ENCODE results near the gene TRIM2. TPM values are rescaled to one million over a fixed set of nuclear protein-coding genes. Genes with fewer than 3 reads are reported as not detected.
"Not testable (repeated sequence)": the region's sequence is repeated elsewhere in the genome, so short reads cannot be mapped to it uniquely, and the experiment has no call there.

TRIM2 gene
- total and polyA plus RNA-seq, 2 experiments from 2014 or later = 32.7 to 40.4 TPM

DNA sequence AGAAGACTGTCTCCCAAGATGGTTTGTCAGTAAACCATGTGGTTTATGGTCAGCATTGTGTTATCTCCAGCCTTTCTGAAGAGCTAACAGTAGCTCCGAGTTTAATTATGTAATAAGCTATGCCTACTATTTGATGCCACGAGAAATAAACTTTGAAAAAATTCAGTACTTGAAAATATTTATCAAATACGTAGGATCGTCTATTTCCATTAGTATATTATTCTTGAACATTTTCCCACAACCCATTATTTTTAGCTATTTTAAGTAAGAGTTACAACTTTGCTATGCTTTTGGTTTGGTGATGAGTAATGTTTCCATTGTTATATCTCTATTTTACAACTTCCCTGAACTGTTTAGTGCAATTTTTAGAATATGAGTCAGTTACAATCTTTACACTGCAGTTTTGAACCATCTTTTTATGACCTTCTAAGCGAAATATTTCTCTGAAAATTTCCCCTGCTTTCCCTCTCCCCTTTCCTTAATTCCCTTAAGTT, 44.5 kb upstream of the TRIM2 start:
- H3K4me3 ChIP-seq = no peak overlapping the region
- no peaks in the 10 kb centered on the region for H3K4me1 ChIP-seq (ENCODE audit: low read depth)
- peaks cover 18% of the 10 kb centered on the region for H3K27me3 ChIP-seq
- no peak overlapping the region for H3K27ac ChIP-seq
- DNase-seq (ENCODE audit: low read depth in 1 of 2, low spot score in 1 of 2) = peak in 1 of 2 donors; percentile 65
- TF ChIP-seq, protein P1, sequence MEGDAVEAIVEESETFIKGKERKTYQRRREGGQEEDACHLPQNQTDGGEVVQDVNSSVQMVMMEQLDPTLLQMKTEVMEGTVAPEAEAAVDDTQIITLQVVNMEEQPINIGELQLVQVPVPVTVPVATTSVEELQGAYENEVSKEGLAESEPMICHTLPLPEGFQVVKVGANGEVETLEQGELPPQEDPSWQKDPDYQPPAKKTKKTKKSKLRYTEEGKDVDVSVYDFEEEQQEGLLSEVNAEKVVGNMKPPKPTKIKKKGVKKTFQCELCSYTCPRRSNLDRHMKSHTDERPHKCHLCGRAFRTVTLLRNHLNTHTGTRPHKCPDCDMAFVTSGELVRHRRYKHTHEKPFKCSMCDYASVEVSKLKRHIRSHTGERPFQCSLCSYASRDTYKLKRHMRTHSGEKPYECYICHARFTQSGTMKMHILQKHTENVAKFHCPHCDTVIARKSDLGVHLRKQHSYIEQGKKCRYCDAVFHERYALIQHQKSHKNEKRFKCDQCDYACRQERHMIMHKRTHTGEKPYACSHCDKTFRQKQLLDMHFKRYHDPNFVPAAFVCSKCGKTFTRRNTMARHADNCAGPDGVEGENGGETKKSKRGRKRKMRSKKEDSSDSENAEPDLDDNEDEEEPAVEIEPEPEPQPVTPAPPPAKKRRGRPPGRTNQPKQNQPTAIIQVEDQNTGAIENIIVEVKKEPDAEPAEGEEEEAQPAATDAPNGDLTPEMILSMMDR (IDR thresholded peaks at IDR 0.05; ENCODE audit: low read depth, low read length) = no peak
- H3K36me3 ChIP-seq = no peaks in the 10 kb centered on the region
- H3K9me3 ChIP-seq (ENCODE audit: low read depth) = no peaks in the 10 kb centered on the region

DNA sequence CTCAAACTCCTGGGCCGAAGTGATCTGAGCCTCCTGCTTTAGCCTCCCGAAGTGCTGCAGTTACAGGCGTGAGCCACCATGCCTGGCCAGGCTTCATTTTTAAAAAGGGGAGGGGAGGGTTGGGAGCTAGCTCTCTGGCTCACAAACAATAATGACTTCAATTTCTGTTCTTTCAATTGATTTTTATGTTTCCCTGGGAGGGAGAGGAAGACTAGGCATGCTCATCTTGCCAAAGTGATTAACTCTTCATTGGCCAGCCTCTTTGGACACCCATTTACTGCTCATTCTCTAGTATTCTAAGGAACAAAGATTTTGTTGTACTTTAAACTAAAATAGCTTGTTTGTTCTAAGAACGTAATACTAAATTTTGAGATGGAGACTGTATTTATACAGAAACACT, 43.4 kb upstream of the TRIM2 start:
- TF ChIP-seq, protein P1 (IDR thresholded peaks at IDR 0.05; ENCODE audit: low read depth, low read length) = no peak
- Histone ChIP-seq H3K4me1 (ENCODE audit: low read depth) (no peaks in the 10 kb centered on the region), H3K27ac (no peak overlapping the region), H3K4me3 (no peak overlapping the region), H3K27me3 (peaks cover 13% of the 10 kb centered on the region), H3K9me3 (ENCODE audit: low read depth) (no peaks in the 10 kb centered on the region), H3K36me3 (no peaks in the 10 kb centered on the region)
- DNase-seq (ENCODE audit: low read depth in 1 of 2, low spot score in 1 of 2) = no peak

DNA sequence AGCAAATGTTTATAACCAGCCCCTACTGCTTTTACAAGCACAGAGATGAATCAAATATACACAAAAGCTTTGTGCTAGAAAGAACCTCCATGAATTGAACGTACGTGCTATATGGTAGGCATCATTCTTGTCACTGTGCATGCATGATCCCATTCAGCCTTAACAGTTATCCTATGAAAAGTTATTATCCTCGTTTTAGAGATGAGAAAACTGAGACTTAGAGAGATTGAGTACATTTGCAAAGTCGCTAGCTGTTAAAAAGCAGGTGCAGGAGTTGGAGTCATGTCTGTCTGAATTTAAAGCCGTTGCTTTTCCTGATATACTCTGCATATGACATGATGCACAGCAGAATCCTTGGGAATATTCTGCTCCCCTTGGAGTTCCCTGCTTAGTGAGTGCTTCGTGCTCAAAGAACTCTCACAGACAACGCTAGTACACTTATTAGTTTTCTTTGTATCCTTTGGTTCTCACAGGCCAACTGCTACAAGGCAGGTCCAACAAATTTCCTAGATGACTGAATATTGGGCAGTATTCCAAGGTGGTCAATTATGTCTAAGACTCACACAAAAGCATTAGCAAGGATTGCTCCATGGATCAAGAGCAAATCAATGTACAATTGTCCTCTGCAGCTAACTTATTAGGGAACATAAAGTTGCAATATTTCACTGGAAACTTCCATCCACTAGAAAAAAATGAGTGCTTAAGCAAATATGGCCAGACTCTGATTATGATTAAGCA, 42.8 kb upstream of the TRIM2 start:
- peaks cover 12% of the 10 kb centered on the region for H3K27me3 ChIP-seq
- no peaks in the 10 kb centered on the region for H3K4me1 ChIP-seq (ENCODE audit: low read depth)
- no peaks in the 10 kb centered on the region for H3K36me3 ChIP-seq
- no peaks in the 10 kb centered on the region for H3K9me3 ChIP-seq (ENCODE audit: low read depth)
- H3K4me3 ChIP-seq = no peak overlapping the region
- DNase-seq (ENCODE audit: low read depth in 1 of 2, low spot score in 1 of 2) = no peak
- H3K27ac ChIP-seq = no peak overlapping the region
- TF ChIP-seq, protein P1 (IDR thresholded peaks at IDR 0.05; ENCODE audit: low read depth, low read length) = no peak

DNA sequence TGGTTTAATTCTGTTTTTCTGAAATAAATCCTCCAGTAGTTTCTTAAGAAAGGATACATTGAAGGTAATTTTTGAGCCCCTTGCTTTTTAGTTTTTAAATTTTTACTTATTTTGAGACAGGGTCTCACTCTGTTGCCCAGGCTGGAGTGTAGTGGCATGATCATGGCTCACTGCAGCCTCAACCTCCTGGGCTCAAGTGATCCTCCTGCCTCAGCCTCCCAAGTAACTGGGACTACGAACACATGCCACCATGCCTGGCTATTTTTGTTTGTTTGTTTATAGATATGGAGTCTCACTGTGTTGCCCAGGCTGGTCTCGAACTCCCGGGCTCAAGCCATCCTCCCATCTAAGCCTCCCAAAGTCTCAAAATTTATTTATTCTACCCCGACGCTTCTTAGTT, 39.0 kb upstream of the TRIM2 start:
- H3K36me3 ChIP-seq; H3K9me3 ChIP-seq (ENCODE audit: low read depth); H3K27ac ChIP-seq; H3K4me3 ChIP-seq; H3K27me3 ChIP-seq; DNase-seq (ENCODE audit: low read depth in 1 of 2, low spot score in 1 of 2); H3K4me1 ChIP-seq (ENCODE audit: low read depth): not testable (repeated sequence)

DNA sequence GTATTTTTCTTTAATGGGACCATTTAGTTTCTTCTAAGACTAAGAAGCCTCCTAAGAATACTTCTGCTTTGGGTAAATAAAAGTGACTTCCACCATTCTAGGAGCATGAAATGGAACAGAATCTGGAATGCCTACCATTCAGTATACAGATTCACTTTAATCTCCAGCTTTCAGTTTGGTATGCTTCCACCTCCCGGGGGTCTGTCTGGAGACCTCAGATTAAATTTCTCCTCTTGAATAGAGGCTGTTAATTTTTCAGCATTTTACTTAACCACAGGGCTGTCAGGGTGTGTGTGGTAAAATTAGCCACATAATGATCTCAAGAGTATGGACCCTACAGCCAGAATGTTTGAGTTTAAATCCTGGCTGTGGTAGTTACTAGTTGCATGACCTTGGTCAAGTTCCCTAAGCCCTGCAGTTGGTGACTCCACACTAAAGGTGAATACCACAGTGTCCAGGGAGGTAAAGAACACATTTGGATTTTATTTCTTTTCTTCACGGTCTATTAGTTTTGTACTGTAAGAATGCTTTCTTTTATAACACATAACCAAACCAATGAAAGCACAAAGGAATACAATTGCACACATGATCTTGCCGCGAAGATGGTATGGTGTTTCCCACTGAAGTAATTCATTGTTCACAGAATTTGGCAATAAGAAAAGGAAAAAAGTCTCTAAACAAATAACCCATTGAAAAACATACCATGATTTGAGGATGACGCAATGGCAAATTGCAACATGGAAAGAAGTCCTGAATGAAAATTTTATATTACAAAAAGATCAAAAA, 37.3 kb upstream of the TRIM2 start:
- no peaks in the 10 kb centered on the region for H3K36me3 ChIP-seq
- TF ChIP-seq, protein P1 (IDR thresholded peaks at IDR 0.05; ENCODE audit: low read depth, low read length) = no peak
- H3K4me3 ChIP-seq = no peak overlapping the region
- H3K9me3 ChIP-seq (ENCODE audit: low read depth) = no peaks in the 10 kb centered on the region
- DNase-seq (ENCODE audit: low read depth in 1 of 2, low spot score in 1 of 2) = peak in 1 of 2 donors; percentile 79
- no peak overlapping the region for H3K27ac ChIP-seq
- peaks cover under 1% of the 10 kb centered on the region for H3K27me3 ChIP-seq
- H3K4me1 ChIP-seq (ENCODE audit: low read depth) = no peaks in the 10 kb centered on the region

DNA sequence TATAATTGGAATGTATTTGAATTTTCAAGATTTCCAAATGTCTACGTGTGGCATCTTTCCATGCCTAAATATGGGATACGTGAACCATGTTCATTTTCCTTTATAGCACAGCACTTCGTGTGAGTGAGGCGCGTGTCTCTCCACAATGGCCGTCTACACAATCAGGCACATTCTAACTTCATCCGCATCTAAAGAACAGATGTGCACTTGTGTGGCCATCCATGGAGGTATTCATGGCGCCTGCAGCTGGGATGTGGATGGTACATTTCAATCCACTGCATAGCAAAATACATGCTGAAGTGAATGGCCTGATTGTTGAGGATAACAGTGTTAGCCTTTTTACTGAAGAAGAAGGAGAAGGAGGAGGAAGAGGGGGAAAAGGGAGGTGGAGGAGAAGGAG, 34.5 kb upstream of the TRIM2 start:
- H3K4me1 ChIP-seq (ENCODE audit: low read depth) = no peaks in the 10 kb centered on the region
- no peak overlapping the region for H3K4me3 ChIP-seq
- no peaks in the 10 kb centered on the region for H3K9me3 ChIP-seq (ENCODE audit: low read depth)
- TF ChIP-seq, protein P1 (IDR thresholded peaks at IDR 0.05; ENCODE audit: low read depth, low read length) = no peak
- no peaks in the 10 kb centered on the region for H3K27me3 ChIP-seq
- no peak overlapping the region for H3K27ac ChIP-seq
- no peak for DNase-seq (ENCODE audit: low read depth in 1 of 2, low spot score in 1 of 2)
- no peaks in the 10 kb centered on the region for H3K36me3 ChIP-seq

Measured in cardiac muscle cell (in vitro differentiated cells and primary cell).